GM12878 (cell line): ENCODE data around the gene WDR74. TPM values are rescaled to one million over a fixed set of nuclear protein-coding genes. Genes with fewer than 3 reads are reported as not detected.

Experiments used
- ATAC-seq: fragments of 200-7000 bp; cut with Tn5 transposase; 3 replicates; pipeline ENCODE4 v1.9.1; 2020; ENCODE audit warnings: mild to moderate bottlenecking, moderate library complexity
- BruUV-seq: library from RNA; stranded (reverse); fragments of 400-500 nt; replicated peaks from 2 replicates; lab custom pipeline; 2021; lab: Mats Ljungman, UMichigan
- CTCF ChIA-PET: fragments of 300-600 bp; sonication (Branson Sonifier 250); formaldehyde crosslinking; extraction: SDS; loops from one replicate; lab custom pipeline; 2021; ENCODE audit warnings: inconsistent platforms; lab: Yijun Ruan, JAX
- POLR2A ChIA-PET: fragments of 350-600 bp; formaldehyde crosslinking; extraction: SDS; loops from one replicate; lab custom pipeline; 2021; ENCODE audit warnings: inconsistent platforms; lab: Charles Lee
- RAD21 ChIA-PET: fragments of 300-600 bp; sonication (Branson Sonifier 250); formaldehyde crosslinking; loops from one replicate; lab custom pipeline; 2023; ENCODE audit warnings: antibody characterized with exemption; ENCODE audit not compliant: unreplicated experiment; lab: Charles Lee
- SMC1A ChIA-PET: fragments of 300-600 bp; sonication (Branson Sonifier 250); formaldehyde crosslinking; loops from one replicate; lab custom pipeline; 2023; ENCODE audit not compliant: unreplicated experiment, uncharacterized antibody; lab: Charles Lee
- DNase-seq: peaks from one replicate; pipeline ENCODE4 v3.0.0-alpha.2; 2011; ENCODE audit warnings: low read depth, low spot score
- FAIRE-seq: peaks from 3 replicates; lab custom pipeline; 2011; peaks lifted over from hg19 to GRCh38; lab: Jason Lieb, UNC
- H2AFZ ChIP-seq: 2 replicates; pipeline ENCODE4 v1.6.0; 2011; ENCODE audit warnings: low read depth, low read length, control low read depth; ENCODE audit not compliant: control insufficient read depth
- H3K27ac ChIP-seq: 2 replicates; pipeline ENCODE4 v1.5.1; 2011; ENCODE audit warnings: control low read depth; ENCODE audit not compliant: control insufficient read depth, insufficient read depth
- H3K27me3 ChIP-seq, 2 experiments: replicated peaks in 1 of 2; 2 replicates each; pipeline versions ENCODE4 v1.6.0 to v1.6.1; 2011; ENCODE audit warnings: low read length in 1 of 2; ENCODE audit not compliant: control insufficient read depth in 2 of 2, insufficient read depth in 2 of 2
- H3K36me3 ChIP-seq, 2 experiments: 2 replicates each; pipeline ENCODE4 v1.5.1; 2011; ENCODE audit warnings: low read length in 1 of 2; ENCODE audit not compliant: control insufficient read depth in 2 of 2, insufficient read depth in 2 of 2
- H3K4me1 ChIP-seq: 2 replicates; pipeline ENCODE4 v1.6.1; 2011; ENCODE audit warnings: mild to moderate bottlenecking, low read length, moderate library complexity, mixed read lengths; ENCODE audit not compliant: control insufficient read depth, insufficient read depth
- H3K4me2 ChIP-seq: 2 replicates; pipeline ENCODE4 v1.6.0; 2011; ENCODE audit warnings: control low read depth; ENCODE audit not compliant: control insufficient read depth, insufficient read depth
- H3K4me3 ChIP-seq: fragments of 200-600 bp; sonication (generic); 2 replicates; pipeline ENCODE4 v1.5.1; 2016
- H3K79me2 ChIP-seq: 2 replicates; pipeline ENCODE4 v1.6.0; 2011; ENCODE audit warnings: low read length; ENCODE audit not compliant: control insufficient read depth, insufficient read depth
- H3K9ac ChIP-seq: 2 replicates; pipeline ENCODE4 v1.8.0; 2011; ENCODE audit warnings: low read length, control low read depth, mixed read lengths; ENCODE audit not compliant: control insufficient read depth, insufficient read depth
- H3K9me3 ChIP-seq: replicated peaks from 3 replicates; pipeline ENCODE4 v1.5.1; 2011; ENCODE audit warnings: mild to moderate bottlenecking, low read length; ENCODE audit not compliant: control insufficient read depth, insufficient read depth
- H4K20me1 ChIP-seq: 2 replicates; pipeline ENCODE4 v1.6.0; 2011; ENCODE audit not compliant: control insufficient read depth, insufficient read depth
- NFIC ChIP-seq: IDR thresholded peaks from 2 replicates; pipeline ENCODE4 v1.6.1; 2012; ENCODE audit warnings: low read depth, mild to moderate bottlenecking, inconsistent platforms, low read length, moderate library complexity
- POLR2A ChIP-seq: IDR thresholded peaks from 2 replicates; pipeline ENCODE4 v1.6.1; 2011; ENCODE audit warnings: low read depth, mild to moderate bottlenecking, low read length
- WGBS: methylation state at CpG from one replicate; pipeline ENCODE4 v1.1.6; 2016; ENCODE audit warnings: low lambda C conversion rate; ENCODE audit not compliant: insufficient replicate concordance, insufficient coverage; ENCODE audit errors: missing lambda C conversion rate; 5-methylcytosine and 5-hydroxymethylcytosine counted together
- in situ Hi-C: fragments of 300-500 bp; cut with MboI; formaldehyde crosslinking; loops from 9 replicates; pipeline ENCODE4 v1.14.3; 2018; ENCODE audit warnings: mixed read lengths
- intact Hi-C: fragments of 100-400 bp; cut with micrococcal nuclease; formaldehyde crosslinking; loops from one replicate; pipeline ENCODE4 v1.14.2; 2022; ENCODE audit not compliant: unreplicated experiment
- polyA plus RNA-seq, 11 experiments: library from polyadenylated mRNA; depleted of rRNA in 4 of 11; unstranded in 6 of 11; stranded (reverse) in 5 of 11; fragments of >200 nt; fragmentation: Nextera tagmentation in 4 of 11; fragmentation: Illumina TruSeq in 1 of 11; extraction: Ambion mirVana in 4 of 11; extraction: Trizol in 1 of 11; gene quantifications; 1 replicate in 1 of 11; 2 replicates in 10 of 11; pipeline versions ENCODE4 v1.2.1 to v1.2.3, GENCODE V29; 2011 to 2016; ENCODE audit warnings: inconsistent platforms in 2 of 11, missing spikeins in 2 of 11, low read depth in 1 of 11
- total RNA-seq, 4 experiments: library from RNA; depleted of rRNA in 3 of 4; stranded (reverse); fragments of >200 nt in 3 of 4; fragmentation: Illumina TruSeq in 1 of 4; extraction: Trizol in 1 of 4; gene quantifications; 2 replicates each; pipeline versions ENCODE4 v1.2.1 to v1.2.3, GENCODE V29; 2013 to 2021
- TF ChIP-seq, protein P1 (sequence below): fragments of 450-650 bp; IDR thresholded peaks from 2 replicates; pipeline ENCODE4 v1.6.1; 2016; ENCODE audit warnings: mild to moderate bottlenecking, moderate library complexity, borderline replicate concordance

WDR74 gene
- total and polyA plus RNA-seq, 10 of the 15 experiments (the other 5 are each of a cell fraction or from before 2014, with no cell fraction given) = 18.2 to 103 (median 60.7) TPM

DNA sequence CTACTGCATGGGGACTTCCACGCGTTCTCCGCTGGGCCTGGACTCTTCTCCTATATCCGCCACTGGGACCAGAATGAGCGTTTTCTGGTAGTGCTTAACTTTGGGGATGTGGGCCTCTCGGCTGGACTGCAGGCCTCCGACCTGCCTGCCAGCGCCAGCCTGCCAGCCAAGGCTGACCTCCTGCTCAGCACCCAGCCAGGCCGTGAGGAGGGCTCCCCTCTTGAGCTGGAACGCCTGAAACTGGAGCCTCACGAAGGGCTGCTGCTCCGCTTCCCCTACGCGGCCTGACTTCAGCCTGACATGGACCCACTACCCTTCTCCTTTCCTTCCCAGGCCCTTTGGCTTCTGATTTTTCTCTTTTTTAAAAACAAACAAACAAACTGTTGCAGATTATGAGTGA lies 49.0 kb upstream of the WDR74 start:
- CTCF ChIA-PET = no interaction called here
- TF ChIP-seq, protein P1, sequence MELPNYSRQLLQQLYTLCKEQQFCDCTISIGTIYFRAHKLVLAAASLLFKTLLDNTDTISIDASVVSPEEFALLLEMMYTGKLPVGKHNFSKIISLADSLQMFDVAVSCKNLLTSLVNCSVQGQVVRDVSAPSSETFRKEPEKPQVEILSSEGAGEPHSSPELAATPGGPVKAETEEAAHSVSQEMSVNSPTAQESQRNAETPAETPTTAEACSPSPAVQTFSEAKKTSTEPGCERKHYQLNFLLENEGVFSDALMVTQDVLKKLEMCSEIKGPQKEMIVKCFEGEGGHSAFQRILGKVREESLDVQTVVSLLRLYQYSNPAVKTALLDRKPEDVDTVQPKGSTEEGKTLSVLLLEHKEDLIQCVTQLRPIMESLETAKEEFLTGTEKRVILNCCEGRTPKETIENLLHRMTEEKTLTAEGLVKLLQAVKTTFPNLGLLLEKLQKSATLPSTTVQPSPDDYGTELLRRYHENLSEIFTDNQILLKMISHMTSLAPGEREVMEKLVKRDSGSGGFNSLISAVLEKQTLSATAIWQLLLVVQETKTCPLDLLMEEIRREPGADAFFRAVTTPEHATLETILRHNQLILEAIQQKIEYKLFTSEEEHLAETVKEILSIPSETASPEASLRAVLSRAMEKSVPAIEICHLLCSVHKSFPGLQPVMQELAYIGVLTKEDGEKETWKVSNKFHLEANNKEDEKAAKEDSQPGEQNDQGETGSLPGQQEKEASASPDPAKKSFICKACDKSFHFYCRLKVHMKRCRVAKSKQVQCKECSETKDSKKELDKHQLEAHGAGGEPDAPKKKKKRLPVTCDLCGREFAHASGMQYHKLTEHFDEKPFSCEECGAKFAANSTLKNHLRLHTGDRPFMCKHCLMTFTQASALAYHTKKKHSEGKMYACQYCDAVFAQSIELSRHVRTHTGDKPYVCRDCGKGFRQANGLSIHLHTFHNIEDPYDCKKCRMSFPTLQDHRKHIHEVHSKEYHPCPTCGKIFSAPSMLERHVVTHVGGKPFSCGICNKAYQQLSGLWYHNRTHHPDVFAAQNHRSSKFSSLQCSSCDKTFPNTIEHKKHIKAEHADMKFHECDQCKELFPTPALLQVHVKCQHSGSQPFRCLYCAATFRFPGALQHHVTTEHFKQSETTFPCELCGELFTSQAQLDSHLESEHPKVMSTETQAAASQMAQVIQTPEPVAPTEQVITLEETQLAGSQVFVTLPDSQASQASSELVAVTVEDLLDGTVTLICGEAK = no peak
- TF ChIP-seq POLR2A = 0 out of 2 replicates have a peak, but pooled peaks have one; percentile 37
- TF ChIP-seq NFIC = no peak
- no peak for FAIRE-seq
- RAD21 ChIA-PET = no interaction called here
- in situ Hi-C loops (no loop called here), intact Hi-C loops (no loop called here)
- Histone ChIP-seq H3K4me2 (no peak overlapping the region), H2AFZ (no peak overlapping the region), H3K27ac (no peak overlapping the region), H3K79me2 (peaks cover 14% of the 10 kb centered on the region), H3K4me3 (no peak overlapping the region), H4K20me1 (0 out of 2 replicates have a peak, but pooled peaks cover 3% of the 10 kb centered on the region), H3K36me3 (peaks cover 36 to 38% of the 10 kb centered on the region in 2 experiments), H3K9me3 (no peaks in the 10 kb centered on the region), H3K9ac (no peak overlapping the region), H3K27me3 (no peaks in the 10 kb centered on the region), H3K4me1 (no peaks in the 10 kb centered on the region)
- POLR2A ChIA-PET = no interaction called here
- ATAC-seq = no peak
- SMC1A ChIA-PET = no interaction called here
- no peak for DNase-seq
- WGBS = 93% methylated on average over 14 of the region's 14 CpGs
- BruUV-seq = TSS peak; percentile 15
